K562 (cell line): ENCODE measurements around the gene TMEM179. TPM values are rescaled to one million over a fixed set of nuclear protein-coding genes. Genes with fewer than 3 reads are reported as not detected.
"Not testable (repeated sequence)": the region's sequence is repeated elsewhere in the genome, so short reads cannot be mapped to it uniquely, and the experiment has no call there.

Source experiments
- ATAC-seq: fragments of 200-7000 bp; cut with Tn5 transposase; 3 replicates; pipeline ENCODE4 v1.9.1; 2020; ENCODE audit warnings: moderate library complexity
- BruUV-seq: library from RNA; stranded (reverse); fragments of 400-500 nt; replicated peaks from 2 replicates; lab custom pipeline; 2021; lab: Mats Ljungman, UMichigan
- CTCF ChIA-PET: fragments of 300-600 bp; formaldehyde crosslinking; extraction: SDS; loops from one replicate; lab custom pipeline; 2021; ENCODE audit warnings: low intra/inter-chr PET ratio; lab: Yijun Ruan, JAX
- POLR2A ChIA-PET: fragments of 300-600, 350-650 bp; sonication (Branson Sonifier 250); formaldehyde crosslinking; extraction: SDS; loops from one replicate; lab custom pipeline; 2021; ENCODE audit warnings: antibody characterized with exemption, inconsistent platforms; lab: Yijun Ruan, JAX
- DNase-seq, 4 experiments: peaks; one replicate each; pipeline versions ENCODE4 v3.0.0 to v3.0.0-alpha.2; 2011 to 2018; ENCODE audit warnings: low spot score in 3 of 4, mixed read lengths in 3 of 4; ENCODE audit errors: extremely low read depth in 1 of 4
- FAIRE-seq: peaks from 2 replicates; lab custom pipeline; 2011; peaks lifted over from hg19 to GRCh38; lab: Jason Lieb, UNC
- H2AFZ ChIP-seq: 2 replicates; pipeline ENCODE4 v1.6.0; 2011; ENCODE audit warnings: low read depth, low read length, control low read depth, inconsistent platforms
- H3K27ac ChIP-seq: fragments of 200-600 bp; 3 replicates; pipeline ENCODE4 v1.8.0; 2011; ENCODE audit warnings: low read depth, mild to moderate bottlenecking, control low read depth, inconsistent platforms, low read length, moderate library complexity, mixed read lengths; ENCODE audit errors: extremely low read depth
- H3K27me3 ChIP-seq, 2 experiments: fragments of 300-600 bp in 1 of 2; 2 replicates in 1 of 2; 3 replicates in 1 of 2; pipeline versions ENCODE4 v1.6.0 to v1.8.0; 2011; ENCODE audit warnings: inconsistent platforms in 2 of 2, low read length in 2 of 2, mild to moderate bottlenecking in 1 of 2, mixed read lengths in 1 of 2, moderate library complexity in 1 of 2; ENCODE audit not compliant: control insufficient read depth in 2 of 2, insufficient read depth in 2 of 2
- H3K36me3 ChIP-seq: fragments of 300-600 bp; 3 replicates; pipeline ENCODE4 v1.8.0; 2011; ENCODE audit warnings: mild to moderate bottlenecking, low read length, inconsistent platforms; ENCODE audit not compliant: control insufficient read depth, insufficient read depth
- H3K4me1 ChIP-seq, 2 experiments: fragments of 200-600 bp in 1 of 2; replicated peaks in 1 of 2; 2 replicates in 1 of 2; 3 replicates in 1 of 2; pipeline versions ENCODE4 v1.5.1 to v1.8.0; 2011; ENCODE audit warnings: inconsistent platforms in 2 of 2, low read length in 2 of 2, mild to moderate bottlenecking in 1 of 2, mixed read lengths in 1 of 2, moderate library complexity in 1 of 2; ENCODE audit not compliant: control insufficient read depth in 2 of 2, insufficient read depth in 2 of 2
- H3K4me2 ChIP-seq: 2 replicates; pipeline ENCODE4 v1.6.1; 2011; ENCODE audit warnings: low read length, control low read depth, inconsistent platforms, mixed read lengths; ENCODE audit not compliant: insufficient read depth
- H3K4me3 ChIP-seq: fragments of 200-600 bp; sonication (generic), shearing (Covaris generic); 2 replicates; pipeline ENCODE4 v1.5.1; 2016; ENCODE audit warnings: control low read depth, inconsistent platforms
- H3K79me2 ChIP-seq: fragments of 200-600 bp; 3 replicates; pipeline ENCODE4 v1.8.0; 2011; ENCODE audit warnings: low read length, inconsistent platforms; ENCODE audit not compliant: control insufficient read depth, insufficient read depth
- H3K9ac ChIP-seq, 2 experiments: 2 replicates each; pipeline versions ENCODE4 v1.6.0 to v1.6.1; 2011; ENCODE audit warnings: low read depth in 2 of 2, low read length in 2 of 2, control low read depth in 1 of 2, inconsistent platforms in 1 of 2, mild to moderate bottlenecking in 1 of 2, mixed read lengths in 1 of 2; ENCODE audit not compliant: insufficient read depth in 1 of 2
- H3K9me1 ChIP-seq: one replicate; pipeline ENCODE4 v1.6.0; 2011; ENCODE audit warnings: inconsistent platforms, mild to moderate bottlenecking, low read length, moderate library complexity; ENCODE audit not compliant: control insufficient read depth, insufficient read depth
- H3K9me3 ChIP-seq: replicated peaks from 2 replicates; pipeline ENCODE4 v1.5.1; 2011; ENCODE audit warnings: low read depth, low read length, inconsistent platforms; ENCODE audit not compliant: control insufficient read depth, insufficient read depth
- H4K20me1 ChIP-seq: replicated peaks from 2 replicates; pipeline ENCODE4 v1.6.1; 2011; ENCODE audit warnings: low read length, inconsistent platforms, mixed read lengths; ENCODE audit not compliant: control insufficient read depth, insufficient read depth
- HNRNPK ChIP-seq: fragments of 200-400 bp; formaldehyde crosslinking; IDR thresholded peaks from one replicate; pipeline ENCODE4 v1.6.1; 2018; ENCODE audit warnings: mild to moderate bottlenecking, low read depth, low read length; ENCODE audit not compliant: poor library complexity, severe bottlenecking
- MCM2 ChIP-seq: fragments of 450-650 bp; IDR thresholded peaks from 2 replicates; pipeline ENCODE4 v1.6.1; 2017; ENCODE audit warnings: low read depth, mild to moderate bottlenecking
- STAG1 ChIP-seq: sonication (generic); formaldehyde crosslinking; IDR thresholded peaks from 2 replicates; pipeline ENCODE4 v1.5.0; 2020; ENCODE audit warnings: missing genetic modification reagents, borderline replicate concordance
- TEAD1 ChIP-seq, 2 experiments: fragments of 450-650 bp in 1 of 2; sonication (generic) in 1 of 2; formaldehyde crosslinking; IDR thresholded peaks; 2 replicates each; pipeline versions ENCODE4 v1.4.0 to v1.8.0; 2020 to 2022; ENCODE audit warnings: mild to moderate bottlenecking in 2 of 2, missing genetic modification reagents in 1 of 2
- TFAM ChIP-seq: fragments of 250-450 bp; sonication (Bioruptor Pico); conservative IDR thresholded peaks from 2 replicates; pipeline ENCODE4 v1.5.0; 2021; ENCODE audit warnings: mild to moderate bottlenecking, moderate library complexity
- ZFX ChIP-seq: sonication (generic); formaldehyde crosslinking; IDR thresholded peaks from 2 replicates; pipeline ENCODE4 v1.8.0; 2022; ENCODE audit warnings: mild to moderate bottlenecking, missing genetic modification reagents, moderate library complexity
- WGBS: fragments of 100-300 bp; shearing (Covaris generic); methylation state at CpG from one replicate; pipeline ENCODE4 v1.1.6; 2016; ENCODE audit warnings: low coverage, mixed read lengths; ENCODE audit not compliant: insufficient coverage; ENCODE audit errors: missing lambda C conversion rate; 5-methylcytosine and 5-hydroxymethylcytosine counted together
- in situ Hi-C: fragments of 300-500 bp; cut with MboI; formaldehyde crosslinking; loops from 4 replicates; pipeline ENCODE4 v1.15.0; 2018; ENCODE audit warnings: inconsistent platforms, mixed read lengths
- intact Hi-C: fragments of 100-400 bp; cut with micrococcal nuclease; formaldehyde crosslinking; loops from 2 replicates; pipeline ENCODE4 v1.14.2; 2022
- polyA plus RNA-seq, 8 experiments: library from polyadenylated mRNA; depleted of rRNA in 4 of 8; stranded (reverse) in 5 of 8; unstranded in 3 of 8; fragments of >200 nt; fragmentation: Nextera tagmentation in 2 of 8; fragmentation: Illumina TruSeq in 1 of 8; extraction: Ambion mirVana in 2 of 8; extraction: Trizol in 1 of 8; gene quantifications; 2 replicates each; pipeline versions ENCODE4 v1.2.1 to v1.2.3, GENCODE V29; 2011 to 2014; ENCODE audit warnings: inconsistent platforms in 1 of 8, missing spikeins in 1 of 8
- total RNA-seq, 7 experiments: library from RNA; depleted of rRNA in 6 of 7; stranded (reverse); fragments of >200 nt in 6 of 7; fragmentation: Illumina TruSeq in 2 of 7; extraction: Trizol in 2 of 7; gene quantifications; 2 replicates each; pipeline versions ENCODE4 v1.2.1 to v1.2.3, GENCODE V29; 2011 to 2021; ENCODE audit warnings: low replicate concordance in 1 of 7
- TF ChIP-seq, protein P1 (sequence below): fragments of 150-350 bp; IDR thresholded peaks from 2 replicates; pipeline ENCODE4 v1.6.1; 2014; ENCODE audit warnings: low read depth, mild to moderate bottlenecking, low read length, borderline replicate concordance
- TF ChIP-seq, protein P2 (sequence below): fragments of 250-450 bp; sonication (Bioruptor Pico); IDR thresholded peaks from 2 replicates; pipeline ENCODE4 v1.8.0; 2021; ENCODE audit warnings: borderline replicate concordance, mild to moderate bottlenecking, moderate library complexity; ENCODE audit not compliant: poor library complexity, severe bottlenecking

The TMEM179 gene
- total and polyA plus RNA-seq, 9 of the 15 experiments (the other 6 are each of a cell fraction or from before 2014, with no cell fraction given) = not detected

DNA sequence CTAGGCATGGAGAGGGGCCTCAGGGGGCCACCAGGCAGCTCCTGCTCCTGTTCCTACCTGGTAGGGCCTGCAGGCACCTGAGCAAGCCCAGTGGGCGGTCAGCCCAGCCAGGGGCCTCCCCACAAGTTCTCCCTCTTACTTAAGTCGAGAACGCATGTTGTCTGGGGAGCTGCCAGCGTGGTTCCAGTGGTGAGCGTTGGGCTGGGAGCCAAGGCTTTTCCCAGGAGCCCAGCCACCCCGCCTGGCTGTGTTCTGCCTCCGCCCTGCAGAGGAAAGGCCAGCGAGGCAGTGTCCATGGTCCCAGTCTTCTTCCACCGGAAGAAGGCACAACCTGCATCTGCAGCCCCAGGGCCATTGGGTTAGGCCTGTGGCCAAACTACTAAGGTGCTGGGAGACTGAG, 23.6 kb downstream of the TMEM179 start:
- no peaks in the 10 kb centered on the region for H3K36me3 ChIP-seq
- H3K27me3 ChIP-seq = peaks cover 0 to 9% of the 10 kb centered on the region in 2 experiments; a peak in 2 of 5 replicates
- CTCF ChIA-PET = no interaction called here
- H3K9me3 ChIP-seq = no peaks in the 10 kb centered on the region
- no peaks in the 10 kb centered on the region for H3K9me1 ChIP-seq
- no peaks in the 10 kb centered on the region for H4K20me1 ChIP-seq
- TF ChIP-seq TEAD1 (CRISPR knock-in tag; IDR thresholded peaks at IDR 0.05) (no peak), ZFX (CRISPR knock-in tag) (peak; percentile 13; the same call in 1 of the 2 replicates), MCM2 (no peak), STAG1 (CRISPR knock-in tag) (no peak), HNRNPK (no peak), TFAM (no peak)
- TF ChIP-seq, protein P1, sequence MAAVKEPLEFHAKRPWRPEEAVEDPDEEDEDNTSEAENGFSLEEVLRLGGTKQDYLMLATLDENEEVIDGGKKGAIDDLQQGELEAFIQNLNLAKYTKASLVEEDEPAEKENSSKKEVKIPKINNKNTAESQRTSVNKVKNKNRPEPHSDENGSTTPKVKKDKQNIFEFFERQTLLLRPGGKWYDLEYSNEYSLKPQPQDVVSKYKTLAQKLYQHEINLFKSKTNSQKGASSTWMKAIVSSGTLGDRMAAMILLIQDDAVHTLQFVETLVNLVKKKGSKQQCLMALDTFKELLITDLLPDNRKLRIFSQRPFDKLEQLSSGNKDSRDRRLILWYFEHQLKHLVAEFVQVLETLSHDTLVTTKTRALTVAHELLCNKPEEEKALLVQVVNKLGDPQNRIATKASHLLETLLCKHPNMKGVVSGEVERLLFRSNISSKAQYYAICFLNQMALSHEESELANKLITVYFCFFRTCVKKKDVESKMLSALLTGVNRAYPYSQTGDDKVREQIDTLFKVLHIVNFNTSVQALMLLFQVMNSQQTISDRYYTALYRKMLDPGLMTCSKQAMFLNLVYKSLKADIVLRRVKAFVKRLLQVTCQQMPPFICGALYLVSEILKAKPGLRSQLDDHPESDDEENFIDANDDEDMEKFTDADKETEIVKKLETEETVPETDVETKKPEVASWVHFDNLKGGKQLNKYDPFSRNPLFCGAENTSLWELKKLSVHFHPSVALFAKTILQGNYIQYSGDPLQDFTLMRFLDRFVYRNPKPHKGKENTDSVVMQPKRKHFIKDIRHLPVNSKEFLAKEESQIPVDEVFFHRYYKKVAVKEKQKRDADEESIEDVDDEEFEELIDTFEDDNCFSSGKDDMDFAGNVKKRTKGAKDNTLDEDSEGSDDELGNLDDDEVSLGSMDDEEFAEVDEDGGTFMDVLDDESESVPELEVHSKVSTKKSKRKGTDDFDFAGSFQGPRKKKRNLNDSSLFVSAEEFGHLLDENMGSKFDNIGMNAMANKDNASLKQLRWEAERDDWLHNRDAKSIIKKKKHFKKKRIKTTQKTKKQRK = no peak
- TF ChIP-seq, protein P2, sequence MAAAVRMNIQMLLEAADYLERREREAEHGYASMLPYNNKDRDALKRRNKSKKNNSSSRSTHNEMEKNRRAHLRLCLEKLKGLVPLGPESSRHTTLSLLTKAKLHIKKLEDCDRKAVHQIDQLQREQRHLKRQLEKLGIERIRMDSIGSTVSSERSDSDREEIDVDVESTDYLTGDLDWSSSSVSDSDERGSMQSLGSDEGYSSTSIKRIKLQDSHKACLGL (CRISPR knock-in tag) = no peak
- TF ChIP-seq, all 486 proteins: peak for 1
- Histone ChIP-seq H3K4me1 (peaks cover 26 to 84% of the 10 kb centered on the region in 2 experiments), H3K4me2 (no peak overlapping the region), H3K9ac (no peak overlapping the region; a peak in 1 of 4 replicates), H3K79me2 (no peaks in the 10 kb centered on the region), H3K27ac (no peak overlapping the region), H3K4me3 (no peak overlapping the region), H2AFZ (peak overlapping the region; percentile 45; the same call in 1 of the 2 replicates)
- DNase-seq (no peak), ATAC-seq (no peak), FAIRE-seq (no peak)
- WGBS = 49% methylated on average over 9 of the region's 9 CpGs
- intact Hi-C loops (no loop called here), in situ Hi-C loops (no loop called here)
- BruUV-seq = no TSS peak
- POLR2A ChIA-PET = no interaction called here

DNA sequence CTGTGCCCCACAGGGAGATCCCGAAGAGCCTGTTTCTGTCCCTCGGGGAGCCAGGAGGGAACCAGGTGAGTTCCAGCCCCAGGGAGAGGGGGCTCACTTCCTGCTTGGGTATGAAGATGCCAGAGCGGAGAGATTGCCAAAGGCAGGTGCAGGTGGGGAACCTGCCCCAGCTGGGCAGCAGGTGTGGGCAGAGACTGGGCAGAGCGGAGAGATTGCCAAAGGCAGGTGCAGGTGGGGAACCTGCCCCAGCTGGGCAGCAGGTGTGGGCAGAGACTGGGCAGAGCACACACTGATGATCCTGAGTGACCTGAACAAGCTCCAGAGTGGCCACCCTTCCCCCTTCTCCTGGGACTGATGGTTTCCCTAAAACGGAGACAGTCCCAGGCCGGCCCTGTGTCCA, 24.6 kb downstream of the TMEM179 start:
- H3K27me3 ChIP-seq, H4K20me1 ChIP-seq, H2AFZ ChIP-seq, DNase-seq, CTCF ChIA-PET, H3K4me2 ChIP-seq, ATAC-seq, in situ Hi-C loops, H3K9me1 ChIP-seq, FAIRE-seq, H3K4me3 ChIP-seq, H3K36me3 ChIP-seq, intact Hi-C loops, H3K27ac ChIP-seq, BruUV-seq, H3K9ac ChIP-seq, H3K9me3 ChIP-seq, H3K79me2 ChIP-seq: not testable (repeated sequence)
- POLR2A ChIA-PET = interaction anchor here (0.6 kb wide), 1 partner anchor 479 kb away, joined by 4 read pairs; no protein-coding TSS in a partner anchor
- 0% methylated on average over 3 of the region's 6 CpGs for WGBS
- H3K4me1 ChIP-seq = peaks cover 26 to 90% of the 10 kb centered on the region in 2 experiments
